Psoas muscle (tissue), 8 donors: ENCODE results near the gene RAB13. TPM values are rescaled to one million over a fixed set of nuclear protein-coding genes. Genes with fewer than 3 reads are reported as not detected.

Source experiments
- ATAC-seq, 4 donors: fragments of 200-7000 bp; cut with Tn5 transposase; one replicate each; pipeline ENCODE4 v1.9.1; 2020; ENCODE audit warnings: moderate library complexity in 3 of 4, mild to moderate bottlenecking in 2 of 4
- DNase-seq, 2 donors: peaks; one replicate each; pipeline ENCODE4 v3.0.0-alpha.2; 2020
- H3K27ac ChIP-seq: fragments of 200-600 bp; one replicate; pipeline ENCODE4 v1.8.0; 2022
- H3K27me3 ChIP-seq, 3 donors: fragments of 200-600 bp in 1 of 3; one replicate each; pipeline versions ENCODE4 v1.6.1 to v1.8.0; 2013 to 2022; ENCODE audit warnings: low read length in 2 of 3, mild to moderate bottlenecking in 2 of 3, moderate library complexity in 1 of 3; ENCODE audit not compliant: insufficient read depth in 3 of 3
- H3K36me3 ChIP-seq, 2 donors: fragments of 200-600 bp in 1 of 2; one replicate each; pipeline versions ENCODE4 v1.6.1 to v1.8.0; 2013 to 2022; ENCODE audit warnings: low read depth in 1 of 2, mild to moderate bottlenecking in 1 of 2, moderate library complexity in 1 of 2; ENCODE audit not compliant: insufficient read depth in 1 of 2
- H3K4me1 ChIP-seq: fragments of 200-600 bp; one replicate; pipeline ENCODE4 v1.8.0; 2022
- H3K4me3 ChIP-seq: fragments of 200-600 bp; one replicate; pipeline ENCODE4 v1.8.0; 2022; ENCODE audit warnings: mild to moderate bottlenecking
- H3K9me3 ChIP-seq: fragments of 200-600 bp; one replicate; pipeline ENCODE4 v1.8.0; 2022
- WGBS, 3 donors: extraction: QIAGEN DNeasy Blood & Tissue Kit; methylation state at CpG; one replicate each; pipeline versions ENCODE4 v1.1.6 to v1.1.7; 2013; 5-methylcytosine and 5-hydroxymethylcytosine counted together
- intact Hi-C, 2 donors: fragments of 100-400 bp; cut with DNase I; formaldehyde crosslinking; loops; one replicate each; pipeline versions ENCODE4 v1.11.0 to v1.14.2; 2022
- polyA plus RNA-seq, 3 donors: library from polyadenylated mRNA; stranded (reverse); fragments of 200-250 nt; gene quantifications; one replicate each; pipeline ENCODE4 v1.2.3, GENCODE V29; 2013
- total RNA-seq, 4 donors: library from RNA; stranded (reverse); fragmentation: NEBNext Ultra II Directional in 2 of 4; extraction: Animal tissue kit (Norgen Biotek cat#: 25700) in 2 of 4; gene quantifications; one replicate each; pipeline versions ENCODE4 v1.2.1 to v1.2.4, GENCODE V29; 2021 to 2023
- TF ChIP-seq, protein P1 (sequence below): fragments of 200-600 bp; IDR thresholded peaks from one replicate; pipeline ENCODE4 v1.8.0; 2022; ENCODE audit warnings: antibody characterized with exemption
- donor health status: healthy with polysubstance abuse.
- donor health status: DM: no; HTN: no; CAD: no; lungs with moderate emphysema.
- donor health status: Bipolar disorder and iron deficiency.
- donor health status: healthy.
- donor health status: DM: yes; HTN: yes; CAD: no.
- donor health status: DM: no; HTN: no; CAD: no.
- donor health status: DM: no; HTN: no; CAD: no.
- donor health status: DM: yes; HTN: yes; CAD: no.

The RAB13 gene
- total and polyA plus RNA-seq, 7 donors: 30.3 to 67.0 (median 38.5) TPM

GRCh38 chr1:153973071-153973470 is 13.1 kb downstream of the RAB13 start:
- Histone ChIP-seq H3K9me3 (no peaks in the 10 kb centered on the region), H3K4me1 (peaks cover 11% of the 10 kb centered on the region), H3K4me3 (no peak overlapping the region), H3K27ac (no peak overlapping the region), H3K27me3 (no peaks in the 10 kb centered on the region), H3K36me3 (peaks cover 0 to 43% of the 10 kb centered on the region in 2 donors)
- TF ChIP-seq, protein P1, sequence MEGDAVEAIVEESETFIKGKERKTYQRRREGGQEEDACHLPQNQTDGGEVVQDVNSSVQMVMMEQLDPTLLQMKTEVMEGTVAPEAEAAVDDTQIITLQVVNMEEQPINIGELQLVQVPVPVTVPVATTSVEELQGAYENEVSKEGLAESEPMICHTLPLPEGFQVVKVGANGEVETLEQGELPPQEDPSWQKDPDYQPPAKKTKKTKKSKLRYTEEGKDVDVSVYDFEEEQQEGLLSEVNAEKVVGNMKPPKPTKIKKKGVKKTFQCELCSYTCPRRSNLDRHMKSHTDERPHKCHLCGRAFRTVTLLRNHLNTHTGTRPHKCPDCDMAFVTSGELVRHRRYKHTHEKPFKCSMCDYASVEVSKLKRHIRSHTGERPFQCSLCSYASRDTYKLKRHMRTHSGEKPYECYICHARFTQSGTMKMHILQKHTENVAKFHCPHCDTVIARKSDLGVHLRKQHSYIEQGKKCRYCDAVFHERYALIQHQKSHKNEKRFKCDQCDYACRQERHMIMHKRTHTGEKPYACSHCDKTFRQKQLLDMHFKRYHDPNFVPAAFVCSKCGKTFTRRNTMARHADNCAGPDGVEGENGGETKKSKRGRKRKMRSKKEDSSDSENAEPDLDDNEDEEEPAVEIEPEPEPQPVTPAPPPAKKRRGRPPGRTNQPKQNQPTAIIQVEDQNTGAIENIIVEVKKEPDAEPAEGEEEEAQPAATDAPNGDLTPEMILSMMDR: no peak
- intact Hi-C loops: no loop called here
- no peak for ATAC-seq
- WGBS, 3 donors: 86 to 95% (median 88%) methylated on average over 3 of the region's 3 CpGs
- DNase-seq: no peak

DNA sequence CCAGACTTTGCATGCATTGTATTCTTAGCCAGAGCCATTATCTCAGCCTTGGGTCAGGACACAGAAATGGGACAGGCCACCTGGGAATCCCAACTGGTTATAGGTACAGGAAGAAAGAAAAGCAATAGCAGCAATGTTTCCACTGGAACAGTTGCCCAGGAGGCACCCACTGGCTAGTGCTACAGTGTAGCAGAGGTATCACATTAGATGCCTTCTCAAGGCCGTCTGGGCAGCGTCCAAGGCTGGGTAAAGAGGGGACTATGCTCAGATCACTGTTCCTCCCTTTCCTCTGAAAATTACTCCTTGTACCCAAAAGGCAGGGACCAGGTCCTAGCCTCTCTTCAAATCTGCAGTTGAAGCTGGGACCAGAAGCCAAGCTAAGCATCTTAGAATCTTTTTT is 15.8 kb downstream of the RAB13 start:
- DNase-seq: no peak
- no peaks in the 10 kb centered on the region for H3K27me3 ChIP-seq
- intact Hi-C loops: no loop called here
- peaks cover 0 to 32% of the 10 kb centered on the region in 2 donors for H3K36me3 ChIP-seq
- H3K27ac ChIP-seq: no peak overlapping the region
- H3K4me1 ChIP-seq: peaks cover 11% of the 10 kb centered on the region
- H3K9me3 ChIP-seq: no peaks in the 10 kb centered on the region
- TF ChIP-seq, protein P1: no peak
- no peak for ATAC-seq
- WGBS, 3 donors: 85 to 91% (median 86%) methylated on average over 2 of the region's 2 CpGs
- no peak overlapping the region for H3K4me3 ChIP-seq

GRCh38 chr1:153968972-153969371 is 17.2 kb downstream of the RAB13 start:
- DNase-seq (no peak), ATAC-seq (no peak)
- peak overlapping the region; percentile 77 for H3K4me3 ChIP-seq
- no peak overlapping the region for H3K27ac ChIP-seq
- no peaks in the 10 kb centered on the region for H3K27me3 ChIP-seq
- H3K4me1 ChIP-seq: peaks cover 15% of the 10 kb centered on the region
- WGBS, 3 donors: 92 to 97% (median 92%) methylated on average over 2 of the region's 2 CpGs
- TF ChIP-seq, protein P1: no peak
- no peaks in the 10 kb centered on the region for H3K9me3 ChIP-seq
- peaks cover 0 to 18% of the 10 kb centered on the region in 2 donors for H3K36me3 ChIP-seq
- intact Hi-C loops: no loop called here

DNA sequence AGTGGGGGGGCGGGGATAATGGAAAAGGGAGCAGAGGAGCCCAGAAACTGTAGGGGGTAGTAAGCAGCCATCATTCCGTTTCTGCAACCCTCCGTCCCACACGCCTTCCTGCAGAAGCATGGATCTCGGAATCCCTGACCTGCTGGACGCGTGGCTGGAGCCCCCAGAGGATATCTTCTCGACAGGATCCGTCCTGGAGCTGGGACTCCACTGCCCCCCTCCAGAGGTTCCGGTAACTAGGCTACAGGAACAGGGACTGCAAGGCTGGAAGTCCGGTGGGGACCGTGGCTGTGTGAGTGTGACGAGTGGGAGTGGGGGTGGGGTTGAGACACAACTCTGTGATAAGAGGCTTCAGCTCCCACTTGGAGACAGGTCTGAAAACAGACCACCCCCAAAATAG is 17.7 kb downstream of the RAB13 start:
- H3K9me3 ChIP-seq: no peaks in the 10 kb centered on the region
- 15 to 22% (median 17%) methylated on average over 13 of the region's 13 CpGs for WGBS, 3 donors

More for the DNA sequence above, 17.7 kb downstream of the RAB13 start:
- Histone ChIP-seq H3K27ac (peak overlapping the region; percentile 92), H3K4me1 (peaks cover 17% of the 10 kb centered on the region), H3K4me3 (peak overlapping the region; percentile 77), H3K27me3 (no peaks in the 10 kb centered on the region), H3K36me3 (peaks cover 0 to 13% of the 10 kb centered on the region in 2 donors)
- no peak for DNase-seq
- TF ChIP-seq, protein P1: no peak
- no peak for ATAC-seq
- intact Hi-C loops: no loop called here
